GM21528 (cell line): ENCODE measurements around the gene IFNL3.

Experiments
- ATAC-seq: cut with Tn5 transposase; IDR thresholded peaks from one replicate; pipeline ENCODE4 v1.9.1; 2021; ENCODE audit warnings: mild to moderate bottlenecking, moderate library complexity; ENCODE audit not compliant: unreplicated experiment, low FRiP score

The IFNL3 gene

GRCh38 chr19:39194832-39195542 lies 49.8 kb downstream of the IFNL3 start:
- no peak for ATAC-seq

GRCh38 chr19:39193803-39194202 lies 51.0 kb downstream of the IFNL3 start:
- no peak for ATAC-seq
